HUES64 (cell line): ENCODE data around the gene GJA3.

Experiments
- H3K27ac ChIP-seq: 2 replicates; pipeline ENCODE4 v1.7.0; 2013; ENCODE audit warnings: low read depth, low read length, inconsistent platforms
- H3K27me3 ChIP-seq: 2 replicates; pipeline ENCODE4 v1.6.1; 2013; ENCODE audit warnings: mild to moderate bottlenecking, low read length; ENCODE audit not compliant: insufficient read depth
- H3K36me3 ChIP-seq: 2 replicates; pipeline ENCODE4 v1.6.1; 2013; ENCODE audit warnings: mild to moderate bottlenecking, low read length; ENCODE audit not compliant: insufficient read depth
- H3K4me1 ChIP-seq: 2 replicates; pipeline ENCODE4 v1.6.1; 2013; ENCODE audit warnings: mild to moderate bottlenecking, low read length, moderate library complexity; ENCODE audit not compliant: insufficient read depth
- H3K4me3 ChIP-seq: 2 replicates; pipeline ENCODE4 v1.5.1; 2013; ENCODE audit warnings: mild to moderate bottlenecking, low read length, moderate library complexity
- H3K9ac ChIP-seq: 2 replicates; pipeline ENCODE4 v1.6.1; 2013; ENCODE audit warnings: mild to moderate bottlenecking, low read depth, low read length
- H3K9me3 ChIP-seq: 2 replicates; pipeline ENCODE4 v1.6.1; 2013; ENCODE audit warnings: low read depth, low read length; ENCODE audit not compliant: insufficient read depth
- WGBS: fragments of 150-250, 120-280 bp; methylation state at CpG from one replicate; pipeline ENCODE4 v1.1.7; 2013; ENCODE audit warnings: missing lambda C conversion rate; 5-methylcytosine and 5-hydroxymethylcytosine counted together

The GJA3 gene

GRCh38 chr13:20146381-20146780 is 14.5 kb downstream of the GJA3 start:
- Histone ChIP-seq H3K27ac (no peak overlapping the region), H3K4me3 (no peak overlapping the region), H3K4me1 (0 out of 2 replicates have a peak, but pooled peaks cover 4% of the 10 kb centered on the region), H3K9ac (no peak overlapping the region), H3K9me3 (no peaks in the 10 kb centered on the region), H3K27me3 (no peaks in the 10 kb centered on the region), H3K36me3 (no peaks in the 10 kb centered on the region)
- WGBS: 96% methylated on average over 1 of the region's 1 CpG

DNA sequence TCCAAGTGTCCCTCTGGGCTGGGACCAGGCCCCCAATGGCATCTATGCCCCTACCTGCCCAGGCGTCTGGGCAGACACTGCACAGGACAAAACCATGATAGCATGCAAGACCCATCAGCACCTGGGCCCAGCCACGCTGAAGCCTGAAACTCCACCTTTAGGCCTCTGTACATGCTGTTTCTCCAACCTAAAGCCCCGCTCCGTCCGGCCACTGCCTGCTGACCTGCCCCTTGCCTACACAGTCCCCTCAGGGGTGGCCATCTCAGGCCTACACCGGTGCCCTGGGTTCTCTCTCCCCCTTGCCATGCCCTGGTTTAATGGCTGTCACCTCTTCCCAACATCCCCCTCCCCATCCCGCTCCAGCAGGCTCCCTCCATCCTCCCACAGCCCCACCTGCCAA is 15.3 kb downstream of the GJA3 start:
- no peaks in the 10 kb centered on the region for H3K36me3 ChIP-seq
- 0 out of 2 replicates have a peak, but pooled peaks cover 4% of the 10 kb centered on the region for H3K4me1 ChIP-seq
- 77% methylated on average over 7 of the region's 7 CpGs for WGBS
- no peak overlapping the region for H3K4me3 ChIP-seq
- no peak overlapping the region for H3K9ac ChIP-seq
- H3K27ac ChIP-seq: no peak overlapping the region
- H3K27me3 ChIP-seq: no peaks in the 10 kb centered on the region
- H3K9me3 ChIP-seq: no peaks in the 10 kb centered on the region

DNA sequence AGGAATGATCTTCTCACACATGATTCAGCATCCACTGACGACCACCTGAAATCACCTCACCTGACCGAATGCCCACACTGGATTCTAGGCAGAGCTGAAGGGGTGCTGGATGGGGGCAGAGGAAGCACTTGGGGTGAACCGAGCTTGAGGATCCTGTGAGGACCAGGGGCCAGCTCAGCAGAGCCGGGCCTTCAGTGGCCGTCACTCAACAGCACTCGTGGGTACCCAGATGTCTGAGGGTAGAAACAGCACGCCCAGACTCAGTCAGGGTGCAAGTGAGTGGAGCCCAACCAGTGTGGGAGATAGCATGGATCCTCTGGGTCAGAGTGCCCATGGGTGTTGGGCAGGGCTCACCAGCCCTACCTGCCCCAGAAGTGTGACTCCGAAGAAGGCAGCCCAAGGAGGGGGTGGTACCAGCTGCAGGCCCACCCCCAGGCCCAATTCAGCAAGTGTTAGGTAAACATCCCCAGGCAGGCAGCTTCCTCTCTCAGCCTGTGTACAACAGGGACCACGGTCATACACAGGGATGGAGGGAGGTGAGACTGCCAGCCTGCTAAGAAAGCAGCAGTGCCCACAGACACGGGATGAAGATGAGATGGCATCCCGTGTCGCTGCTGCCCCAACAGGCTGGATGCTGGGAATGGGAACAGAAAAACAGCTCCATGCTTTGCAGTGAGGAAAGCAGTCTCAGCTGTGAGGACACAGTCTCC is 16.6 kb downstream of the GJA3 start:
- no peak overlapping the region for H3K27ac ChIP-seq
- 90% methylated on average over 12 of the region's 12 CpGs for WGBS
- 0 out of 2 replicates have a peak, but pooled peaks cover 4% of the 10 kb centered on the region for H3K4me1 ChIP-seq
- H3K27me3 ChIP-seq: peaks cover 2% of the 10 kb centered on the region; the same call in 1 of the 2 replicates
- H3K9me3 ChIP-seq: no peaks in the 10 kb centered on the region
- H3K36me3 ChIP-seq: no peaks in the 10 kb centered on the region
- H3K4me3 ChIP-seq: no peak overlapping the region
- H3K9ac ChIP-seq: no peak overlapping the region

DNA sequence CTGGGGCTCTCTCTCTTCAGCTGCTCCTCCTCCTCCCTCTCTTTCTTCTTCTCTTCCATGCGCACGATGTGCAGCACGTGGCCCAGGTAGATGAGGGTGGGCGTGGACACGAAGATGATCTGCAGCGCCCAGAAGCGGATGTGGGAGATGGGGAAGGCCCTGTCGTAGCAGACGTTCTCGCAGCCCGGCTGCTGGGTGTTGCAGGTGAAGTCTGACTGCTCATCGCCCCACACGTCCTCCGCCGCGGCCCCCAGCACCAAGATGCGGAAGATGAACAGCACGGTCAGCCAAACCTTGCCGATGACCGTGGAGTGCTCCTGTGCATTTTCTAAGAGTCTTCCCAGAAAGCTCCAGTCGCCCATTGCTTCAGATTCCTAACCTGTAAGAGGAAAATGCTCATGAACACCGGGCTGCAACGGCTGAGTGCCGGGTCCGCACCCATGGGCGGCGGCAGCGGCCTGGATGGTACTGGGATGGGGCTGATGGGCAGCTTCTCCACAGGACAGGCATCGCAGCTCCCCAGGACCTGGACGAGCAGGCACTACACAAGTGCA is 17.8 kb downstream of the GJA3 start:
- Histone ChIP-seq H3K27ac (no peak overlapping the region), H3K9me3 (no peaks in the 10 kb centered on the region), H3K36me3 (no peaks in the 10 kb centered on the region), H3K27me3 (peaks cover 7% of the 10 kb centered on the region; the same call in 1 of the 2 replicates), H3K9ac (no peak overlapping the region), H3K4me3 (no peak overlapping the region), H3K4me1 (0 out of 2 replicates have a peak, but pooled peaks cover 4% of the 10 kb centered on the region)
- WGBS: 94% methylated on average over 30 of the region's 30 CpGs

- Histone ChIP-seq H3K9ac (no peak overlapping the region), H3K4me3 (no peak overlapping the region), H3K27ac (no peak overlapping the region), H3K4me1 (0 out of 2 replicates have a peak, but pooled peaks cover 4% of the 10 kb centered on the region), H3K27me3 (peaks cover 15% of the 10 kb centered on the region), H3K36me3 (no peaks in the 10 kb centered on the region), H3K9me3 (no peaks in the 10 kb centered on the region)
- 95% methylated on average over 84 of the region's 84 CpGs for WGBS
Measured at GRCh38 chr13:20142023-20142926, 18.6 kb downstream of the GJA3 start.

DNA sequence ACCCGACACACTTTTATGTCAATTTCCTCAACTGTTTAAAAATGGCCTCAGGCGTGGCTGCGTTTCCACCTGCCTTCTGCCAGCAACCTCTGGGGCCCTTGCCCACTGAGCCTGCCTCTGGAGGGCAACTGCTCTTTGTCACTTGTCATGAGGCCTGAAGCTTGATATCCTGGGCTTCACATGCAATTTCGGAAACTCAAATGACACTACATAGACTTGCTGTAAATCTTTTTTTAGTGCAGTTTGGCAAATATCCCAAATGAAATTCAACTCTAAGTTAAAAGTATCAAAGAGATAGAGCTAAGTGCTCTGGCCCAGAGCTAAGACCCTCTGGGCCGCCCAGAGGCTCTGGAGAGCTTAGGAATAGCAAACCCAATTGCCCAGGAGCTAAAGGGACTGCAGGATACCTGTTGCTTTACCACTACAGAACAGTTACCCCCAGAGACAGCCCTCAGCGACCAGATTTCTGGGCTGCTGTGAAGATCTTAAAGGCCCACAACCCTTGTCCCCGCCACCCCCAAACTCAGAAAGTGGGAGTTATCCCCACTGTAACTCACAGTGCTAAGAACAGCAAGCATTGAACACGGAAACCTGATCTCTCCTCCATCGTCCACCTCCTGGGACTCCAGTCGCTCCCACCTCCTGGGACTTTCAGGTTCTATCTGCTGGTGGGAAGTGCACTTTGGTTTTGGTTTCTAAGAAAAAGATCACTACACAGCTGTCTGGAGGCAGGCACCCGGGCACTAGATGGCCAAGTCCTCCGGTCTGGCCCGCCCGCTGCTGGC is 19.4 kb downstream of the GJA3 start:
- Histone ChIP-seq H3K27me3 (peaks cover 23% of the 10 kb centered on the region), H3K4me1 (no peaks in the 10 kb centered on the region), H3K4me3 (no peak overlapping the region), H3K9me3 (no peaks in the 10 kb centered on the region), H3K9ac (no peak overlapping the region), H3K36me3 (no peaks in the 10 kb centered on the region), H3K27ac (no peak overlapping the region)
- WGBS: 87% methylated on average over 14 of the region's 14 CpGs

DNA sequence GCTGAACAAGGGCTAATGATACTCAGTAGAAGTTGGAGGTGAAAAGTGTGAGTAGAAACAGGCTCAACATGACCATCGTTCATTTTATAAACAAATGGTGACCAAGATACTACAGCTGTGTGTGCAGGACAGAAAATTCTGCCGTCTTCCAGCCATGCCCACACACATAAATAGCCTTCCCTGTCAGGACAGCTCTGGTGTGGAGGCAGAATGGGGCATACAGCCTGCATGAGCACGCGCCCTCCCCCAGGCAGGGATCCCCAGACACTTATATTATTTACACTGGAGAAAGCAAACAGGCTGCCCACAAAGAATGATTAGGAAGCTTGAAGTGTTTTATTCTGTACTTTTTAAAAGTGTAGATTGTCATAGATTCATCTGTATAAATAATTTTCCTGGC is 20.4 kb downstream of the GJA3 start:
- no peak overlapping the region for H3K9ac ChIP-seq
- peaks cover 23% of the 10 kb centered on the region for H3K27me3 ChIP-seq
- H3K9me3 ChIP-seq: no peaks in the 10 kb centered on the region
- no peak overlapping the region for H3K27ac ChIP-seq
- H3K4me1 ChIP-seq: no peaks in the 10 kb centered on the region
- 75% methylated on average over 4 of the region's 4 CpGs for WGBS
- H3K4me3 ChIP-seq: no peak overlapping the region
- H3K36me3 ChIP-seq: no peaks in the 10 kb centered on the region

- H3K9me3 ChIP-seq: no peaks in the 10 kb centered on the region
- WGBS: 91% methylated on average over 1 of the region's 2 CpGs
- H3K9ac ChIP-seq: no peak overlapping the region
- no peak overlapping the region for H3K4me3 ChIP-seq
- peaks cover 23% of the 10 kb centered on the region for H3K27me3 ChIP-seq
- no peaks in the 10 kb centered on the region for H3K4me1 ChIP-seq
- no peak overlapping the region for H3K27ac ChIP-seq
- H3K36me3 ChIP-seq: no peaks in the 10 kb centered on the region
Measured at GRCh38 chr13:20137875-20138274, 23.0 kb downstream of the GJA3 start.

GRCh38 chr13:20136781-20137703 is 23.8 kb downstream of the GJA3 start:
- H3K9me3 ChIP-seq: no peaks in the 10 kb centered on the region
- H3K4me3 ChIP-seq: peak overlapping the region; percentile 41
- no peaks in the 10 kb centered on the region for H3K4me1 ChIP-seq
- H3K36me3 ChIP-seq: no peaks in the 10 kb centered on the region
- H3K27ac ChIP-seq: no peak overlapping the region
- H3K9ac ChIP-seq: no peak overlapping the region
- peaks cover 23% of the 10 kb centered on the region for H3K27me3 ChIP-seq
- 30% methylated on average over 53 of the region's 56 CpGs for WGBS

DNA sequence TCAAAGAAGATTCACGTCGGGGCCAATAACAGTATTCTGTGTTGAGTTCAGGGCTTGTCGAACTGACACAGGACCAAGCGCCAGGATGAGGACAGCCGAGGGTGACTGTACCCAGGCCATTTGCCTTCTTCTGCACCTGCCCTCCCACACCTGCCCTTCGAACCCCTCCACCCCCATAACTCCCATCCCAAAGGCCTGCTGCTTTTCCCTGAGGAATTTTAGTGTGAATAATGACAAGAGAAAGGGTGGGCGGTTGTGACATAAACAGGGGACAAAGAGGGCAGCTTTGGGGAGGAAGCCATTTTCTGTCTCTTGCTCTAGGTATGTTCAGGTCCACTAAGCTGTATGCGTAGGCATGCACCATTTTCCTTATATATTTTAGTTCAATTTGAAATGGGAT is 26.1 kb downstream of the GJA3 start:
- Histone ChIP-seq H3K27me3 (peaks cover 45% of the 10 kb centered on the region), H3K9ac (no peak overlapping the region), H3K9me3 (no peaks in the 10 kb centered on the region), H3K27ac (no peak overlapping the region), H3K36me3 (no peaks in the 10 kb centered on the region), H3K4me1 (no peaks in the 10 kb centered on the region), H3K4me3 (no peak overlapping the region)
- 79% methylated on average over 6 of the region's 8 CpGs for WGBS
